ENCODE results near the gene KRTAP2-2.
"Not testable (repeated sequence)": the region's sequence is repeated elsewhere in the genome, so short reads cannot be mapped to it uniquely, and the experiment has no call there.

Gene KRTAP2-2

GRCh38 chr17:41054556-41054955 lies 474 bp downstream of the KRTAP2-2 start:
- peaks cover 21% of the 10 kb centered on the region for H3K27me3 Mint-ChIP-seq (ENCODE audit: low read depth)
- not testable (repeated sequence) for H3K27ac Mint-ChIP-seq; H3K4me1 Mint-ChIP-seq (ENCODE audit: low read depth); DNase-seq (ENCODE audit: low spot score); H3K36me3 Mint-ChIP-seq (ENCODE audit: low read depth); H3K4me3 Mint-ChIP-seq; H3K9me3 Mint-ChIP-seq

- Mint-ChIP-seq H3K36me3 (ENCODE audit: low read depth) (no peaks in the 10 kb centered on the region), H3K9me3 (peaks cover 6% of the 10 kb centered on the region), H3K27me3 (ENCODE audit: low read depth) (peaks cover 16% of the 10 kb centered on the region), H3K27ac (no peak overlapping the region), H3K4me1 (ENCODE audit: low read depth) (no peaks in the 10 kb centered on the region), H3K4me3 (no peak overlapping the region)
- no peak for DNase-seq (ENCODE audit: low spot score)
Observed at GRCh38 chr17:41054025-41054424, 1.0 kb downstream of the KRTAP2-2 start.

- Mint-ChIP-seq H3K4me3 (no peak overlapping the region), H3K27ac (no peak overlapping the region), H3K9me3 (peaks cover 4% of the 10 kb centered on the region), H3K27me3 (ENCODE audit: low read depth) (peaks cover 9% of the 10 kb centered on the region), H3K4me1 (ENCODE audit: low read depth) (no peaks in the 10 kb centered on the region), H3K36me3 (ENCODE audit: low read depth) (no peaks in the 10 kb centered on the region)
- DNase-seq (ENCODE audit: low spot score) = no peak
Observed at GRCh38 chr17:41052566-41052965, 2.5 kb downstream of the KRTAP2-2 start.

- peaks cover 9% of the 10 kb centered on the region for H3K27me3 Mint-ChIP-seq (ENCODE audit: low read depth)
- no peaks in the 10 kb centered on the region for H3K36me3 Mint-ChIP-seq (ENCODE audit: low read depth)
- DNase-seq (ENCODE audit: low spot score) = no peak
- H3K27ac Mint-ChIP-seq = no peak overlapping the region
- no peaks in the 10 kb centered on the region for H3K9me3 Mint-ChIP-seq
- H3K4me1 Mint-ChIP-seq (ENCODE audit: low read depth) = no peaks in the 10 kb centered on the region
- no peak overlapping the region for H3K4me3 Mint-ChIP-seq
Observed at GRCh38 chr17:41049110-41049509, 5.9 kb downstream of the KRTAP2-2 start.

- peaks cover 3% of the 10 kb centered on the region for H3K9me3 Mint-ChIP-seq
- no peak overlapping the region for H3K4me3 Mint-ChIP-seq
- H3K4me1 Mint-ChIP-seq (ENCODE audit: low read depth) = no peaks in the 10 kb centered on the region
- H3K27ac Mint-ChIP-seq = no peak overlapping the region
- no peaks in the 10 kb centered on the region for H3K36me3 Mint-ChIP-seq (ENCODE audit: low read depth)
- DNase-seq (ENCODE audit: low spot score) = no peak
- peaks cover 12% of the 10 kb centered on the region for H3K27me3 Mint-ChIP-seq (ENCODE audit: low read depth)
Observed at GRCh38 chr17:41048441-41048840, 6.6 kb downstream of the KRTAP2-2 start.

GRCh38 chr17:41046735-41047465 lies 8.1 kb downstream of the KRTAP2-2 start, which contains the start of gene KRTAP2-1:
KRTAP2-1 (minus strand) TSS chr17:41047316; CDS start chr17:41047267, 49 bp downstream.
- H3K4me3 Mint-ChIP-seq; H3K27me3 Mint-ChIP-seq (ENCODE audit: low read depth); H3K27ac Mint-ChIP-seq; H3K36me3 Mint-ChIP-seq (ENCODE audit: low read depth); DNase-seq (ENCODE audit: low spot score); H3K9me3 Mint-ChIP-seq; H3K4me1 Mint-ChIP-seq (ENCODE audit: low read depth): not testable (repeated sequence)

- H3K27me3 Mint-ChIP-seq (ENCODE audit: low read depth) = peaks cover 6% of the 10 kb centered on the region
- H3K27ac Mint-ChIP-seq = no peak overlapping the region
- H3K9me3 Mint-ChIP-seq = peaks cover 5% of the 10 kb centered on the region
- no peaks in the 10 kb centered on the region for H3K4me1 Mint-ChIP-seq (ENCODE audit: low read depth)
- H3K36me3 Mint-ChIP-seq (ENCODE audit: low read depth) = no peaks in the 10 kb centered on the region
- DNase-seq (ENCODE audit: low spot score) = no peak
- H3K4me3 Mint-ChIP-seq = no peak overlapping the region
Observed at GRCh38 chr17:41042953-41043352, 12.1 kb downstream of the KRTAP2-2 start.

GRCh38 chr17:41040783-41041571 lies 14.1 kb downstream of the KRTAP2-2 start, which contains the start of gene KRTAP1-1:
KRTAP1-1 (minus strand) TSS chr17:41041450; CDS start chr17:41041397, 53 bp downstream.
- peak within 1 kb of the TSS; percentile 26 for H3K27ac Mint-ChIP-seq
- not testable (repeated sequence) for H3K36me3 Mint-ChIP-seq (ENCODE audit: low read depth); H3K4me1 Mint-ChIP-seq (ENCODE audit: low read depth); DNase-seq (ENCODE audit: low spot score); H3K9me3 Mint-ChIP-seq; H3K27me3 Mint-ChIP-seq (ENCODE audit: low read depth); H3K4me3 Mint-ChIP-seq

- no peak overlapping the region for H3K27ac Mint-ChIP-seq
- H3K4me3 Mint-ChIP-seq = no peak overlapping the region
- H3K27me3 Mint-ChIP-seq (ENCODE audit: low read depth) = peaks cover 3% of the 10 kb centered on the region
- no peaks in the 10 kb centered on the region for H3K9me3 Mint-ChIP-seq
- DNase-seq (ENCODE audit: low spot score) = no peak
- H3K4me1 Mint-ChIP-seq (ENCODE audit: low read depth) = no peaks in the 10 kb centered on the region
- H3K36me3 Mint-ChIP-seq (ENCODE audit: low read depth) = no peaks in the 10 kb centered on the region
Observed at GRCh38 chr17:41037853-41038350, 17.1 kb downstream of the KRTAP2-2 start.

GRCh38 chr17:41034346-41034935 lies 20.6 kb downstream of the KRTAP2-2 start, which contains the start of gene KRTAP1-3:
KRTAP1-3 (minus strand) TSS chr17:41034874; CDS start chr17:41034821, 53 bp downstream.
- H3K36me3 Mint-ChIP-seq (ENCODE audit: low read depth); DNase-seq (ENCODE audit: low spot score); H3K4me1 Mint-ChIP-seq (ENCODE audit: low read depth); H3K27ac Mint-ChIP-seq; H3K4me3 Mint-ChIP-seq; H3K9me3 Mint-ChIP-seq; H3K27me3 Mint-ChIP-seq (ENCODE audit: low read depth): not testable (repeated sequence)

- peaks cover 11% of the 10 kb centered on the region for H3K27me3 Mint-ChIP-seq (ENCODE audit: low read depth)
Observed at GRCh38 chr17:41029633-41030245, 25.3 kb downstream of the KRTAP2-2 start, which contains the start of gene KRTAP1-4. KRTAP1-4 (minus strand) TSS chr17:41030195; CDS start chr17:41030078, 117 bp downstream.

GRCh38 chr17:41026715-41027471 lies 28.1 kb downstream of the KRTAP2-2 start, which contains the start of gene KRTAP1-5:
KRTAP1-5 (minus strand) TSS chr17:41027208; CDS start chr17:41027155, 53 bp downstream.
- Mint-ChIP-seq H3K4me1 (ENCODE audit: low read depth) (no peaks in the 10 kb centered on the region), H3K9me3 (no peaks in the 10 kb centered on the region), H3K36me3 (ENCODE audit: low read depth) (no peaks in the 10 kb centered on the region), H3K4me3 (no peak within 1 kb of the TSS), H3K27ac (no peak within 1 kb of the TSS), H3K27me3 (ENCODE audit: low read depth) (peaks cover 23% of the 10 kb centered on the region)
- DNase-seq (ENCODE audit: low spot score) = no peak

More at GRCh38 chr17:41029633-41030245, 25.3 kb downstream of the KRTAP2-2 start, which contains the start of gene KRTAP1-4:
- no peak for DNase-seq (ENCODE audit: low spot score)
- no peaks in the 10 kb centered on the region for H3K4me1 Mint-ChIP-seq (ENCODE audit: low read depth)
- H3K4me3 Mint-ChIP-seq = no peak within 1 kb of the TSS
- no peaks in the 10 kb centered on the region for H3K9me3 Mint-ChIP-seq
- H3K36me3 Mint-ChIP-seq (ENCODE audit: low read depth) = no peaks in the 10 kb centered on the region
- no peak within 1 kb of the TSS for H3K27ac Mint-ChIP-seq

GRCh38 chr17:41024697-41025096 lies 30.3 kb downstream of the KRTAP2-2 start:
- Mint-ChIP-seq H3K27me3 (ENCODE audit: low read depth) (peaks cover 21% of the 10 kb centered on the region), H3K27ac (no peak overlapping the region), H3K4me3 (no peak overlapping the region), H3K36me3 (ENCODE audit: low read depth) (no peaks in the 10 kb centered on the region), H3K9me3 (no peaks in the 10 kb centered on the region), H3K4me1 (ENCODE audit: low read depth) (no peaks in the 10 kb centered on the region)
- no peak for DNase-seq (ENCODE audit: low spot score)
